B cell (primary cell): ENCODE results near the gene PPP1R16B. TPM values are rescaled to one million over a fixed set of nuclear protein-coding genes. Genes with fewer than 3 reads are reported as not detected.

ENCODE experiments used
- ATAC-seq: fragments of 200-7000 bp; cut with Tn5 transposase; one replicate; pipeline ENCODE4 v1.10.0; 2021; ENCODE audit warnings: low read depth, mild to moderate bottlenecking, moderate number of reproducible peaks, moderate library complexity
- CTCF ChIA-PET: fragments of 350-600 bp; sonication (Branson Sonifier 250); formaldehyde crosslinking; loops from one replicate; lab custom pipeline; 2021; ENCODE audit warnings: antibody characterized with exemption, inconsistent platforms; lab: Charles Lee
- POLR2A ChIA-PET: fragments of 350-600 bp; sonication (Branson Sonifier 250); formaldehyde crosslinking; loops from one replicate; lab custom pipeline; 2021; ENCODE audit warnings: antibody characterized with exemption; lab: Charles Lee
- DNase-seq: peaks from one replicate; pipeline ENCODE4 v3.0.0; 2013
- H2AFZ ChIP-seq: 2 replicates; pipeline ENCODE4 v1.6.1; 2012; ENCODE audit warnings: mild to moderate bottlenecking, low read depth, low read length; ENCODE audit not compliant: insufficient read depth, poor library complexity, severe bottlenecking
- H3K27ac ChIP-seq, 2 donors: 1 replicate in 1 of 2; 2 replicates in 1 of 2; pipeline ENCODE4 v1.5.1; 2012 to 2013; ENCODE audit warnings: low read length in 2 of 2, mild to moderate bottlenecking in 2 of 2, moderate library complexity in 1 of 2
- H3K27me3 ChIP-seq, 4 experiments: fragments of 200-600 bp in 1 of 4; sonication (generic) in 1 of 4; replicated peaks in 1 of 4; 1 replicate in 2 of 4; 2 replicates in 2 of 4; pipeline versions ENCODE4 v1.6.1 to v1.7.0; 2013 to 2016; ENCODE audit warnings: low read length in 3 of 4, mild to moderate bottlenecking in 2 of 4, mixed read lengths in 1 of 4, moderate library complexity in 1 of 4; ENCODE audit not compliant: insufficient read depth in 4 of 4, control insufficient read depth in 3 of 4; ENCODE audit errors: control extremely low read depth in 1 of 4
- H3K36me3 ChIP-seq, 2 experiments: replicated peaks in 1 of 2; 1 replicate in 1 of 2; 2 replicates in 1 of 2; pipeline versions ENCODE4 v1.6.1 to v1.7.1; 2013; ENCODE audit warnings: low read length in 1 of 2; ENCODE audit not compliant: insufficient read depth in 2 of 2, control insufficient read depth in 1 of 2; ENCODE audit errors: control extremely low read depth in 1 of 2, extremely low read depth in 1 of 2
- H3K4me1 ChIP-seq, 2 donors: fragments of 200-600 bp in 1 of 2; sonication (generic) in 1 of 2; 1 replicate in 1 of 2; 2 replicates in 1 of 2; pipeline versions ENCODE4 v1.5.1 to v1.6.1; 2013 to 2017; ENCODE audit warnings: low read length in 2 of 2; ENCODE audit not compliant: control insufficient read depth in 2 of 2, insufficient read depth in 2 of 2
- H3K4me2 ChIP-seq: replicated peaks from 2 replicates; pipeline ENCODE3; 2012; ENCODE audit warnings: mild to moderate bottlenecking, low read depth, low read length; ENCODE audit not compliant: poor library complexity, severe bottlenecking
- H3K4me3 ChIP-seq, 5 experiments: fragments of 200-600 bp in 1 of 5; sonication (generic) in 1 of 5; 1 replicate in 3 of 5; 2 replicates in 2 of 5; pipeline versions ENCODE4 v1.5.1 to v1.7.0; 2011 to 2016; ENCODE audit warnings: low read length in 4 of 5, mild to moderate bottlenecking in 4 of 5, low read depth in 2 of 5, control low read depth in 1 of 5, moderate library complexity in 1 of 5; ENCODE audit not compliant: insufficient read depth in 1 of 5; ENCODE audit errors: control extremely low read depth in 1 of 5, extremely low read depth in 1 of 5
- H3K79me2 ChIP-seq: fragments of 200-600 bp; sonication (generic); one replicate; pipeline ENCODE4 v1.6.0; 2016; ENCODE audit warnings: low read length; ENCODE audit not compliant: control insufficient read depth, insufficient read depth
- H3K9ac ChIP-seq: fragments of 200-600 bp; sonication (generic); 2 replicates; pipeline ENCODE4 v1.6.1; 2017; ENCODE audit warnings: mild to moderate bottlenecking, low read length, moderate library complexity
- H3K9me3 ChIP-seq, 3 donors: one replicate each; pipeline versions ENCODE4 v1.6.1 to v1.7.1; 2013; ENCODE audit warnings: low read length in 2 of 3; ENCODE audit not compliant: control insufficient read depth in 2 of 3, insufficient read depth in 1 of 3; ENCODE audit errors: control extremely low read depth in 1 of 3
- H4K20me1 ChIP-seq: 2 replicates; pipeline ENCODE4 v1.6.0; 2012; ENCODE audit warnings: mild to moderate bottlenecking, low read length; ENCODE audit not compliant: insufficient read depth, control insufficient read depth, poor library complexity, severe bottlenecking
- H3K27ac Mint-ChIP-seq: one replicate; pipeline ENCODE4 v1.8.0; 2021; ENCODE audit warnings: mixed read lengths
- H3K27me3 Mint-ChIP-seq: one replicate; pipeline ENCODE4 v1.8.0; 2021; ENCODE audit warnings: mixed read lengths
- H3K4me1 Mint-ChIP-seq: one replicate; pipeline ENCODE4 v1.8.0; 2021; ENCODE audit warnings: mixed read lengths
- H3K4me3 Mint-ChIP-seq: one replicate; pipeline ENCODE4 v1.8.0; 2021; ENCODE audit warnings: mixed read lengths
- H3K9me3 Mint-ChIP-seq: one replicate; pipeline ENCODE4 v1.8.0; 2022; ENCODE audit warnings: mixed read lengths; ENCODE audit not compliant: insufficient read depth
- CTCF ChIP-seq: fragments of 200-600 bp; IDR thresholded peaks from one replicate; pipeline ENCODE4 v1.8.0; 2022; ENCODE audit warnings: antibody characterized with exemption, mild to moderate bottlenecking
- EZH2 ChIP-seq: IDR thresholded peaks from 2 replicates; pipeline ENCODE4 v1.6.1; 2012; ENCODE audit warnings: borderline replicate concordance, low read depth, mild to moderate bottlenecking, moderate library complexity, low read length; ENCODE audit not compliant: insufficient read depth, poor library complexity, severe bottlenecking
- WGBS: methylation state at CpG from one replicate; pipeline ENCODE4 v1.1.5; 2013; ENCODE audit warnings: missing lambda C conversion rate; ENCODE audit not compliant: insufficient coverage; 5-methylcytosine and 5-hydroxymethylcytosine counted together
- intact Hi-C: fragments of 100-400 bp; cut with micrococcal nuclease; formaldehyde crosslinking; loops from one replicate; pipeline ENCODE4 v1.10.0; 2022
- polyA plus RNA-seq: library from polyadenylated mRNA; depleted of rRNA; stranded (reverse); fragments of >200 nt; gene quantifications from 2 replicates; pipeline ENCODE4 v1.2.3, GENCODE V29; 2012
- total RNA-seq, 2 donors: library from RNA; stranded (reverse); fragments of 120-200 nt in 1 of 2; gene quantifications; 1 replicate in 1 of 2; 2 replicates in 1 of 2; pipeline versions ENCODE4 v1.2.3 to v1.2.4, GENCODE V29; 2013 to 2022

Gene PPP1R16B
- total and polyA plus RNA-seq, 2 donors (not counting 1 experiment from before 2014, with no cell fraction given), result 58.8 to 108 TPM

- Histone ChIP-seq H3K27ac (no peak overlapping the region), H3K4me2 (no peak overlapping the region), H3K36me3 (peaks cover 0 to 3% of the 10 kb centered on the region in 2 experiments), H3K9me3 (no peaks in the 10 kb centered on the region), H3K4me3 (no peak overlapping the region), H4K20me1 (no peaks in the 10 kb centered on the region), H3K9ac (no peak overlapping the region), H3K4me1 (no peaks in the 10 kb centered on the region), H3K79me2 (peaks cover 35% of the 10 kb centered on the region), H3K27me3 (no peaks in the 10 kb centered on the region), H2AFZ (no peak overlapping the region)
- ATAC-seq (no peak), DNase-seq (no peak)
- whole genome bisulfite sequencing, result 100% methylated on average over 3 of the region's 5 CpGs
- ChIA-PET POLR2A (no interaction called here), CTCF (no interaction called here)
- TF ChIP-seq EZH2 (no peak), CTCF (no peak)
- Mint-ChIP-seq H3K27me3 (no peaks in the 10 kb centered on the region), H3K4me1 (no peaks in the 10 kb centered on the region), H3K27ac (no peak overlapping the region), H3K9me3 (no peaks in the 10 kb centered on the region), H3K4me3 (no peak overlapping the region)
- intact Hi-C loops, result no loop called here
Measured at GRCh38 chr20:38940644-38941043, 135.1 kb downstream of the PPP1R16B start.

- H3K27ac ChIP-seq, result no peak overlapping the region
- H3K27me3 ChIP-seq, result no peaks in the 10 kb centered on the region
- 95% methylated on average over 3 of the region's 5 CpGs for WGBS
- no peak overlapping the region for H3K4me2 ChIP-seq
- no peaks in the 10 kb centered on the region for H3K4me1 Mint-ChIP-seq
- H3K27ac Mint-ChIP-seq, result no peak overlapping the region
- TF ChIP-seq CTCF (no peak), EZH2 (no peak)
- H3K9ac ChIP-seq, result no peak overlapping the region
- ATAC-seq (no peak), DNase-seq (no peak)
- H3K4me1 ChIP-seq, result no peaks in the 10 kb centered on the region
- POLR2A ChIA-PET, result interaction anchor here (0.6 kb wide), 1 partner anchor 119 kb away, joined by 5 read pairs; no protein-coding TSS in a partner anchor
- no peaks in the 10 kb centered on the region for H3K9me3 ChIP-seq
- no peak overlapping the region for H3K4me3 ChIP-seq
- H3K9me3 Mint-ChIP-seq, result no peaks in the 10 kb centered on the region
- H3K79me2 ChIP-seq, result peaks cover 25% of the 10 kb centered on the region
- H3K4me3 Mint-ChIP-seq, result no peak overlapping the region
- intact Hi-C loops, result no loop called here
- CTCF ChIA-PET, result no interaction called here
- no peaks in the 10 kb centered on the region for H4K20me1 ChIP-seq
- H2AFZ ChIP-seq, result no peak overlapping the region
- no peaks in the 10 kb centered on the region for H3K27me3 Mint-ChIP-seq
- H3K36me3 ChIP-seq, result peaks cover 0 to 3% of the 10 kb centered on the region in 2 experiments
Measured at GRCh38 chr20:38941726-38942389, 136.4 kb downstream of the PPP1R16B start.
